D341Med (cell line): ENCODE measurements around the gene LASP1NB.
"Not testable (repeated sequence)": the region's sequence is repeated elsewhere in the genome, so short reads cannot be mapped to it uniquely, and the experiment has no call there.

Experiments used
- DNase-seq: peaks from one replicate; pipeline ENCODE4 v3.0.0; 2012; ENCODE audit warnings: low spot score

The LASP1NB gene

GRCh38 chr17:38967290-38967738, 41.9 kb downstream of the LASP1NB start, which contains the start of gene FBXO47:
Gene FBXO47, minus strand, starts transcription at chr17:38967403. Its CDS starts 4,378 bp downstream, at chr17:38963025.
- DNase-seq, result peak; percentile 41

- no peak for DNase-seq
Observed at GRCh38 chr17:38969281-38969680, 43.9 kb downstream of the LASP1NB start.

GRCh38 chr17:38970128-38970527, 44.7 kb downstream of the LASP1NB start:
- DNase-seq, result no peak

GRCh38 chr17:38970804-38971203, 45.4 kb downstream of the LASP1NB start:
- DNase-seq, result peak; percentile 22

- DNase-seq, result not testable (repeated sequence)
Observed at GRCh38 chr17:38976187-38976551, 50.8 kb downstream of the LASP1NB start.

GRCh38 chr17:38978180-38978579, 52.8 kb downstream of the LASP1NB start:
- no peak for DNase-seq
